Measurements from ENCODE around the gene DOCK9.

DNA sequence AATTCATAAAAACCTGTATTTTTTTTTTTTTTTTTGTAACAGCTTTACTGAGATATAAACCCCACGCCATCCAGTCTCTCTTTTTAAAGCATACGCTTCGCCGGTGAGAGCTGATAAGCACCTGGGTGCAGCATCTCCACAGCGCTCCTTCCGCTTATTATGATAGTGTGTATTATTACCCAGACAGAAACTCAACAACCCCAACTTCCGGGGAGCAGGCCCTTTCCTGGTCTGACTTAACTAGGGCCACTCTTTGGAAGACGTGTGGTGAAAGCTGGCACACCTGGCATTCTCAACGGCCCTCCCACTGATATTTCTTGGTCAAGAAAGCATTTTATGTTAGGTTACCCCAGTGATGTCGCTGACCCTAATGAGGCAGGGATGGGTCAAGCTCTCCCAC is 173.9 kb downstream of the DOCK9 start:
- no peak for TF ChIP-seq TCF12 (IDR thresholded peaks at IDR 0.05; ENCODE audit: low read depth)
- TF ChIP-seq YY1 (IDR thresholded peaks at IDR 0.05; ENCODE audit: low read depth) = no peak
